HG03103 (cell line): Measurements from ENCODE around the gene SBK3.
"Not testable (repeated sequence)": the region's sequence is repeated elsewhere in the genome, so short reads cannot be mapped to it uniquely, and the experiment has no call there.

ENCODE experiments used
- ATAC-seq: cut with Tn5 transposase; IDR thresholded peaks from one replicate; pipeline ENCODE4 v1.9.1; 2021; ENCODE audit warnings: low read depth; ENCODE audit not compliant: unreplicated experiment

SBK3 gene

GRCh38 chr19:55543567-55543966 lies 1.8 kb downstream of the SBK3 start:
- ATAC-seq, result no peak

- no peak for ATAC-seq
Measured at GRCh38 chr19:55542292-55542855, 3.0 kb downstream of the SBK3 start.

- ATAC-seq, result no peak
Measured at GRCh38 chr19:55541091-55541490, 4.3 kb downstream of the SBK3 start.

GRCh38 chr19:55540619-55541018 lies 4.7 kb downstream of the SBK3 start:
- ATAC-seq, result no peak

- no peak for ATAC-seq
Measured at GRCh38 chr19:55539090-55539984, 6.0 kb downstream of the SBK3 start.

GRCh38 chr19:55538132-55538531 lies 7.2 kb downstream of the SBK3 start:
- ATAC-seq, result no peak

- no peak for ATAC-seq
Measured at GRCh38 chr19:55537741-55538111, 7.6 kb downstream of the SBK3 start.

- no peak for ATAC-seq
Measured at GRCh38 chr19:55536951-55537740, 8.2 kb downstream of the SBK3 start, which contains the start of gene SBK2. Gene SBK2 (minus strand): TSS chr19:55537133. CDS start chr19:55536294, 839 bp downstream.

- no peak for ATAC-seq
Measured at GRCh38 chr19:55536366-55536765, 9.0 kb downstream of the SBK3 start.

GRCh38 chr19:55535965-55536350 lies 9.4 kb downstream of the SBK3 start:
- ATAC-seq, result no peak

GRCh38 chr19:55535173-55535964 lies 10.0 kb downstream of the SBK3 start:
- no peak for ATAC-seq

- ATAC-seq, result not testable (repeated sequence)
Measured at GRCh38 chr19:55534280-55534679, 11.1 kb downstream of the SBK3 start.

- ATAC-seq, result no peak
Measured at GRCh38 chr19:55530996-55531395, 14.3 kb downstream of the SBK3 start.

GRCh38 chr19:55529636-55530234 lies 15.6 kb downstream of the SBK3 start:
- ATAC-seq, result no peak

- no peak for ATAC-seq
Measured at GRCh38 chr19:55528030-55528803, 17.1 kb downstream of the SBK3 start.

GRCh38 chr19:55527197-55528029 lies 17.9 kb downstream of the SBK3 start:
- no peak for ATAC-seq

GRCh38 chr19:55526216-55527196 lies 18.8 kb downstream of the SBK3 start:
- ATAC-seq, result no peak
